Activated effector memory CD4-positive, alpha-beta T cell treated with anti-CD3 and anti-CD28 coated beads, Interleukin-2, amount 50 U/mL, for 16 hours (primary cell): ENCODE measurements around the gene RHBDF2.

ENCODE experiments used
- DNase-seq: peaks from one replicate; pipeline ENCODE4 v3.0.0-alpha.2; 2020

RHBDF2 gene

DNA sequence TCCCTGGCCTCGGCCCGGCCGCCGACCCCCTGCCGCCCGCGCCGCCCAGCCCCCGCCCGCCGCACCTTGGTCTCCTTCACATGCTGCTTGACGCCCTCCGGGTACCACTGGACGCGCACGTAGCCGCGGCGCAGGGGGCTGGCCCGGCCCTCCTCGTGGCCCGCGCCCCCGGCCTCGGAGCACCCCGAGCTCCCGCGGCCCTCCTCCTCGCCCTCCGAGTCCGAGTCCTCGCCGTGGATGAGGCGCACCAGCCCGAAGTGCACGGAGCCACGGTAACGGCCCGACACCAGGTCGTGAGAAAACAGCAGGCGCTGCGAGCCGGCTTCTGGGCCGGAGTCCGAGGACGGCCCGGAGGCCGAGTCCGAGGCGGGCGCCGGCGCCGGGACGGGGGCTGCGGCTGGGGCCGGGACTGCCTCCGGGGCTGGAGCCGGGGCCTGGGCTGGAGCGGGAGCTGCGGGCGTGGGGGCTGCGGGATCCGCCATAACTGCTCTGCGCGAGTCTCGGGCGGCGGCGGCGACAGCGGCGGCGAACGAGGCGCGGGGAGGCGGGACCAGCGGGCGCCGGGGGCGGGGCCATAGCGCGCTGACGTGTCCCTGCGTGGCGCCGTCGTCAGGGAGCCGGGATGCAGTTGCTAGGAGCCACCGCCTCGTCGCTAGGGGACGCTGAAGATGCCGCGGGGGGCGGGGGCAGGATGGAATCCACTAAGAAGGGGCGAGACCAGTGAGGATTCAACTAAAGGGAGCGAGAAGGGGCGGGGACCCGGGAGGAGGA lies 48.4 kb downstream of the RHBDF2 start, which contains the start of gene UBE2O:
UBE2O (minus strand) TSS at position 493 of the 771 bp plus-strand sequence; CDS start at position 482, 11 bp downstream.
- peak; percentile 97 for DNase-seq

DNA sequence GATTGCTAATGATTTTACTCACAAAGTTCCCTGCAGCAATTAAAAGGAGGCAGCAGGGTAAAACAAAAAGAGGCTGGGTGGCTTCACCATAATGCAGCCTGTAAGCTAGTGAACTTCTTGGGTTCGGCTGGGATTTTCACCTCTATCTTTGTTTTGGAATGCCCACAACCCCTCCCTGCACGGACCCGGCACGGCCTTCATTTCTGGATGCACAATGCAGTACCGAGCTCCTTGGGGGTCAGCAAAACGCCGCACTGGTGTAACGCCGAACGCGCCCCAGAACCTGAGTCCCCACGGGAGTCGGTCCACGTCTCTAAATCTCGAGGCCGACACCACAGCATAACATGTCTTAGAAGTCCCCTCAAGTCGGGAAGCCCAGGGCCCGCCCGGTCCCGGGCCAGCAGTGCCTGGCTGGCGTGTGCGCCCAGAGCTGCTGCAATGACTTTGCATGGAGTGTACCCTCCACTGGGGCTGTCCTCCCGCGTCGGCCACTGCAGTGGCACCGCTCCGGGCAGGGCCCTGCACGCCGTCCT lies 49.0 kb downstream of the RHBDF2 start:
- peak; percentile 66 for DNase-seq

- no peak for DNase-seq
These were observed 49.7 kb downstream of the RHBDF2 start for GRCh38 chr17:76451506-76451905.

GRCh38 chr17:76449126-76449525 lies 52.1 kb downstream of the RHBDF2 start:
- no peak for DNase-seq

DNA sequence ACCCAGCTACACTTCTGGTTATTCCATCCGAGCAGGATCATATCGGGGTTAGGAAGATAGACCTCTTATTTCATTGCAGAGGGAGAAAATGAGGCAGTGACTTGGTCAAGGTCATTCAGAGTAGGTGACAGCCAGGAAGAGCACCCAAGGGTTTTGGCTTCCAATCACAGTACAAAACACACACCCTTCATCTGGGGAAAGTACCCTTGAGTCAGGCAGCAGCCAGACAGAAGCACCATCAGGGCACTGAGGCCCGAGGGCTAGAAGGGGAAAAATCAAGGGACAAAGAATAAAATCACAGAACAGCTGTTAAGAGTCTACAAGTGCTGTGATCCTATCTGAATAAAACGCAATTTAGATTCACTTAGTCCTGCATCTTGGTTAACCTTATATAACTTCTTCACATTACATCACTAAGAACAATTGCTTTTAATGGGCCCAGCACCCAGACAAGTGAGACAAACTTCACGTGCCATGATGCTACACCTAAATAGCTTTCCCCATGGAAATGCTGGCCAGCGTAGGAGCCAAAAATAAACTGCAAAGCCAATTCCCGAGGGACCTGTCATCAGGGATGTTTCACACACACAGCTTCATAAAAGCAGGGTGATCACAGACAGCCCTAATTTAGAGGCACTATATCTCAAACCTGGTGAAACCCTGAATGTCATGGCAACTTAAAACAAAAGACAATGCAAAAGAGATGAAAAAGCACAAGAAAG lies 53.1 kb downstream of the RHBDF2 start:
- DNase-seq, result no peak

DNA sequence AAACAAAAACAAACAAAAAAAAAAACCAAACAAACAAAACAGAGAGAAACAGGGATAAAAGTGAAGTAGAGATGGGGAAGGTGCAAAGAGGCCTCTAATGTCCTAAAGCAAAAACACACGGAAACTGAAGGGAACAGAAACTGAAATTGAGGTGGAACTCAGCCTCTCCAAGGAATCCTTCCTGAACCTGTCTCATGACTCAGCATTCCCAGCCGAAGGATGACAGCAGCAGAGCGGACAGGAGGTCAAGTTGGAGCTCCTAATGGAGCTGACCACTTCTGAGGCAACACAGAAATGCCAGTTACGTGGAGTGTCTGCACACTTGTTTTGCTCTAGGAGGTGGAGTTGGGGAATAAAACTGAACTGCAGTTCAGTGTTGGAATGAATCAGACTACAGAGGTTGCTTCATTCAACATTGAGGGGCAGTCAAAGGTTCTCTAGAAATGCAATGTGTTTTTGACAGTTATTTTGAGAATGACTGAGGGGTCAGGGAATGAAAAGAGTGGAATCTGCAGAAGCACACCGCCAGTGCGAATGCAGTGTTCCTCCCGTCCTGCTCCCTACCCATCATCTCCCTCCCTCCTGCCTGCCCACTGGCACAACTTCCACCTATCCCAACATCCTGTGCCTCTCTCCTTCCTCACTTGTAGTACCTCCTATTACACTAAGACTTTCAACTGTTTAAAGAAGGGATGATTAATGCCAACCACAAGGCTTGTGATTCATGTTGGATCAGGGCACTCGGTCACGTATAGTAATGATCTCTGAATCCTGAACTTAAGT lies 54.6 kb downstream of the RHBDF2 start:
- no peak for DNase-seq

DNA sequence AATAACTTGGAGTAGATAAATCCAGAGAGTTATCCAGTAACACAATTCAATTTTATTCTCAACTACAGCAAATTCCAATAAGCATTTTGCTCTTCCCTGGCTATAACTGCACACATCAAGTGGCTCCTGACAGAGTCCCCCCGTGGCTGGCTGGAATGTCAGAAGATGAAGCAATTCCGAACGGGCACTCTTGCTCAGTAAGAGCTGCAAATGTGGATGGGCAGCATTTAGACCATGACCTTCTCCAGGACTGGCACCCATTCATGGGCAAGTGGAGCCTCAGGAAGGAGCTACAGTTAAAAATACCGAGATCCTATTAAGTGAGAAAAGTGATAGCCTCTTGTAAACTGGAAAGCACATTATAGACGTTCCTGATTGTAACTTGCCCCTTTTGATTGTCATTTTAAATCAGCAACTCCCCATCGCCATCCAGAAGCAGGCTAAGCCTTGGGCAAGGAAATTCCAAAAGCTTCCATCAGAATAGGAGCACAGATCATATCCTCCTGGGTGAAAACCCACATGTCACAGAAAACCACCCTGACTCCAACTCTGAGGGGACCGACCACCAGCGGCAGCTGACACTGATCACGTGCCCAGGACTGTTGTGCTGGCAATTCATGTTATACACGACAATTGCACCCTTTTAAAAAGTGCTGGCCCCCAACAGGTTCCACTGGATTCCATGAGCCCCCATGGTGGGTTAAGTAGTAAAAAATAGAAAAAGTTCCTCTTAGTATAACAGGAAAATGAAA lies 55.4 kb downstream of the RHBDF2 start:
- no peak for DNase-seq

DNA sequence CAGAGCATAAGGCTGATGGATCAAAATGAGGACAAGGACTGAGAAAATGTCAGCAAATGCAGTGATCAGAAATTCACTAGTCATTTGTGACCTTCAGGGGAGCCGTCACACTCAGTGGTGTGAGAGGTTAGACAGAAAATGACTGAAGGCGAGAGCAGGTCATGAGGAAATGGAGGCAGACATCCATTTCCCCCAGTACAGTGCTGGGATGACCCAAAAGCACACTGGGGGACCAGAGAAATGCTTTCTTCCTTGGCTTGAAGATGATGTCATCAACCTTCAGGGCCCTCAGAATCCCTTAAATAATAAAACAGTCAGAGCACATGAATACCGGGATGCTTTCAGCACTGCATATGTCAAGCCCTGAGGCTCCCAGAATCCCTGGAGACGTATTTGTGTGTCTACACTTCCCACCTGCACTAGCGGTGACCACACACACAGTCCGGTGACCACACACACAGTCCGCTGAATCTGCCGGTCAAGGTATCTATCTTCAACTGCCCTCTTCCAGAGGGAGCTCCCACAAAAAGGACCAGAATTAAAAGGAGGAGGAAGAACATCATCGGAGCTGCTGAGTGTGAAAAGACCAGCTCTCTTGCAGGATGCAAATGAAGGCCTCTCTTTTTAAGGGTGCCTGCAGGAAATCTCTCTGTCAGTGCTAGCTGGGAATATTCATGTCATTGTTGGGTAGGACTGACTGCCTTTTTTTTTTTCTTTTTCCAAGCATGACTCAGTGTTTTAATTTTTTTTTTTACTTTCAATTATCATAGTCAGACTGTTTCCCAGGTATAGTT lies 56.5 kb downstream of the RHBDF2 start:
- no peak for DNase-seq

DNA sequence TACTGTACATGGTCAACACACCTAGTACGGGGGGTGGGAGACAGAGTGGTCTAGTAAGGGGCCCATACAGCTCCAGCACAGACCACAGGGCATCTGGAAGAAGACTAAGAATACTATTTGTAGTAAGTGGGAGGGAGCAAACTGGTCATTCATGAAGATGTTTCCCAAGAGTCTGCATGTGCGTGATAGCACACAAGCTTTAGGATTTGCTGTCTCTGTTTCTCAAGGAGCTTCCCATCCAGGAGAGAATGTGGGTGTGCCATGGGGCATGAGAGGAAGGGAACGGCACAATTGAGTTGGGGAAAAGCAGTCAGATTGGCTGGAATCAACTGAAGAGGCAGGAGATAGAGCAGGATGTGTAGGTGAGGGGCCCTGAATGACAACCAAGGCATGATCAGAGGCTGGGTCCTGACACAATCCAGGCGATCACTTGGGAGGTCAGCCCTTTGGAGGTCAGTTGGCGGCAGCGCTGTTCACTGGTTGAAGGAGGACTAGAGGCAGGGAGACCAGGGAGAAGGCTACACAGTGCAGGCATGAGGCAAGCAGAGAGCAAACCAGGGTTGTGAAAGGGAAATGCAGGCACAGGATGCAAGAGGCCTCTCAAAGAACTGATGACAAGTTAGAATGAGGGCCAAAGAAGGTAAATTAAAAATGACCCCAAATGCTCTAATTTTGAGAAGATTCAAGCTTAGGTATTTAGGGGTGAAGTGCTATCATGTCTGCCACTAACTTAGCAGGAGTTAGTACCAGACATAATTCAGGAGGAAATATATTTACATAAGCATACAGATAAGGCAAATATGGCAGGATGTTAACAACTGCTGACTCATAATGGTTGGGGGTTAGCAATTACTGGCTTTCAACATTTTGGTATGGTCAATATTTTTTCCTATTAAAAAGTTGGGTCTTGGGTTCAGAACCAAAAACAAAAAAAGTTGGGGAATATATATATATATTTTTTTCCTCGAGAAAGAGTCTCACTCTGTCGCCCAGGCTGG lies 58.6 kb downstream of the RHBDF2 start:
- no peak for DNase-seq

DNA sequence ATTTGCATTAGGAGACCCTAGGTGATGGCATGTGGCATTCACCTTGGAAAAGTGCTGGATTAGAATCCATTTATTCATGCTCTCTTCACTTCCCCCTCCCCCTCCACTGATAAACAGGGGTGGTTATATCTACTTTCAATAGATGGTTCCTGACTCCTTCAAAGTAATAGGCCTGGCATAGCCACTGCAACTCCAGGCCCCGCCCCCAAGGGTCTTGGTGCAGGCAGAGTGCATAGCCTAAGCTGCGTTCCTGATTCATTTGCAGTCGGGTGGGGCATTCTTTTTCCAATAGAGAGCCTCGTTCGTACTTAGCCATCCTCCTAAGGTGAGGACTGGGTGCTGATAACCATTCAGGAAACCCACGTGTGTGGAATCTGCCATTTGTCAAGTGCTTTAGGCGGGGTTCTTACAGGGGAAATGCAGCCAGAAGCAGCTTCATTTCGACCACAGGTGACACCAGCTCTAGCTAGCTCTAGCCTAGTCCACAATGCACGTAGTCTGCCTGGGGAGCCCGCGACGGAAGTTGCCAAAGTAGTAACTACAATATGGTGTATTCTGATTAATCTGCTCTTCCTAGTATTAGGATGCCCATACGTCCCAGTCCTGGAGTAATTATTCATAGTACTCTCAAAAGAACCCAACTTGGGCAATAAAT lies 59.4 kb downstream of the RHBDF2 start:
- no peak for DNase-seq

GRCh38 chr17:76440751-76441362 lies 60.4 kb downstream of the RHBDF2 start:
- no peak for DNase-seq

DNA sequence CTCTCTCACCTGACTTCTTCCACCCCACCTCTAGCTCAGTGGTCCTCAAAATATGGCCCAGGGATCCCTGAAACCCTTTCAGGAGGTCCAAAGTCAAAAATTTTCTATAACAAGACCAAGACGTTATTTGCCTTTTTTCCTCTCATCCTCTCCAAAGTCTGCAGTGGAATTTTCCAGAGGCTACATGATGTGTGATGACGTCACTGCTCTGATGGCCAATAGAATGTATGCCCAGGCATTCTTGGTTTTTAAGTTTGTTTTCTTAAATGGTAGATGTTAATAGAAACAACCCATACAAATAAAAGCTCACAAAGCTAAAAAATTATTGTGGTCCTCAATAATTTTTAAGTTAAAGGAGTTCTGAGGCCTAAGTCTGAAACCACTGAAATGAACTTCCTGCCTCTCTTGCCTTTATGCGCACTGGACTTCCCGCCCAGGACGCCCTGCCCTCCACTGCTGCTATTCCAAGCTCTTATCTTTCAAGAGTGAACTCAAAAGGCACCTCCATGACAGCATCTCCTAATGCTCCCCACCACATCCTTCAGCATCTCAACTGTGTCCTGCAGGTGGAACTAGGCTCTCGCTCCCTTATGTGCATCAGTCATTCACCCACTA lies 61.8 kb downstream of the RHBDF2 start:
- DNase-seq, result no peak

DNA sequence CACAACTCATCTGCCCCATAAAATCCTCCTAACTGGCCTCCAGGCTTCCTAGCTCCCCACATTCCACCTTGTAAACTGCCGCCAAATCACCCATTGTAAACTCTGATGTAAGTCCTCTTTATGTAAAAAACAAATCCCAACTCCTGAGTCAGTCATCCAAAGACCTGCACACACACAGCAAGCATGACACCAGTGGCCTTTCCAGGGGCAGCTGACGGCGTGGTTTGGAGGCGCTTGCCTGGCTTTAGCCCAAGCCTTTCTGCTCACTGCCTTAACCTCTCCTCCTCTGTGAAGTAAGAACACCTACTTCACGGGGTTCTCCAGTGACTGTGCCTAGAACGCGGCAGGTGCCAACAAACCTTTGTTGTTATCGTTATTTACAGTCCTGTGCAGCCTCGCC lies 62.3 kb downstream of the RHBDF2 start:
- no peak for DNase-seq

- DNase-seq, result no peak
These were observed 63.5 kb downstream of the RHBDF2 start for GRCh38 chr17:76437467-76438402.

- DNase-seq, result no peak
These were observed 65.5 kb downstream of the RHBDF2 start for GRCh38 chr17:76435751-76436150.

DNA sequence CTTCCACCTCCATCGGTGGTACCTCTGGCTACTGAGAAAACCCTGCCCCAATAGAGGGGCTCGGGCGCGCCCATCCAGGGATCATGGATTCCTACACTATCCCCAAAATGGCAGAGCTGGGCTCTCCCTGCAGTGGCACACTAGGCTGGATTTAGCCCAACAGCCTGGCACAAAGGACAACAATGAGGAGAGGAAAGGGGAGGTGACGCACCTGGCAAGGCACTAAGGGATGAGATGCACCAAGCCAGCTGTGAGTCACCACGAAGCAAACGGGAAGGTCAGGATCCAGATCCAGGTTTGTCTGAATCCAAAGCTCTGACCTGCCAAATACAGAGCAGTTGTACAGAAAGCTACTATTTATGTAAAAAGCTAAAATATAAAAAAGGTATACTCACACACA lies 66.4 kb downstream of the RHBDF2 start:
- DNase-seq, result no peak

- DNase-seq, result no peak
These were observed 67.5 kb downstream of the RHBDF2 start for GRCh38 chr17:76433693-76434092.
